Epithelial cell of prostate (primary cell): ENCODE data around the gene SGCD.

Experiments used
- DNase-seq: peaks from one replicate; pipeline ENCODE4 v3.0.0-alpha.2; 2011; ENCODE audit warnings: low read depth, low spot score
- H3K27ac ChIP-seq: fragments of 450-650 bp; 2 replicates; pipeline ENCODE4 v1.5.1; 2017; ENCODE audit warnings: mild to moderate bottlenecking

The SGCD gene

GRCh38 chr5:156359476-156359875, 32.5 kb downstream of the SGCD start:
- DNase-seq = no peak
- no peak overlapping the region for H3K27ac ChIP-seq

DNA sequence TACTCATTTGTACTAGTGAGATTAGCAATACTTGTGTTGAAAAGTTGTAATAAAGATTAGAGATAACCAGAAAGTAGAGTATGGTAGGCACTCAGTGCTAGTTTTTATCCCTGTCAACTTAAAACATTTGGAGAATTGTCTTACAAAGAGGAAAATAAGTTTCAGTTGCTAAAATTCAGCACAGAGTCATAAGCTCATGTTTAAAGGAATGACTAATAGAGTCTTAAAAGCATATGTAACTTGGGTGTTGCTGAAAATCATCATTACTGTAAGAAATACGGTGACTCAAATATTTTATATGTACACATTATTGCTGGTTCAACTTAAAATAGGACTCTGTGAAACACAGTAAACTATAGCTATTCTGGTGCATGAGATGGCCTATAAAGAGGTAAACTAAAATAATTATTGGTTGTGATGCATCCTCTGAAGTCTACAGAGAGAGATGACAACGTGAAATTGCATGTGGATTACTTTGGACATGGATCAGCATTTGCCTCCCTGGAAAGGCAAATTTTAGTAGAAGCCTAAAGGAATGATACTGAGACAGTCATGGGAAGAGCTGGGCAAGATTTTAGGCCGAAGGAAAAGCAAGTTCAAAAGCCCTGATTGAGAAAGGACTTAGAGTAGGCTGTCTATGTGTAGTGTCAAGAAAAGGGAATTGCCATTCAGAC, 34.6 kb downstream of the SGCD start:
- DNase-seq = no peak
- no peak overlapping the region for H3K27ac ChIP-seq

DNA sequence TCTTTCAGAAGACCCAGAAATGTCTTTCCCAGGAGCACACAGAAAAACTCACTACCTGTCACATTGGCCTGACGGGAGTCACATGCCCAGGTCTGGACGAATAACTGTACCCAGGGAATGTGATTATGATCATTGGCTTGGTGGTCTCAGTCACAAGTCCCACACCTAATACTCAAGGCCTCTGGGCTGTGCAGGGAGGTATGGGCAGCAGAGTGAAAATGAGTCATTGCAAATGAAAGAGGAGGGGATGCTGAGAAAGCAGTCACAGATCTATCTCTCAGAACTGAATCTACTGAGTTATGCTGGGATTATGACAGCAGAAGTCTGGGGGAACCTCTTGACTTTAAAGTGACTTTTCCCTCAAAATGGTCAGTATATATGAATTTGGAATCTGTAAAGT, 36.9 kb downstream of the SGCD start:
- no peak for DNase-seq
- no peak overlapping the region for H3K27ac ChIP-seq

DNA sequence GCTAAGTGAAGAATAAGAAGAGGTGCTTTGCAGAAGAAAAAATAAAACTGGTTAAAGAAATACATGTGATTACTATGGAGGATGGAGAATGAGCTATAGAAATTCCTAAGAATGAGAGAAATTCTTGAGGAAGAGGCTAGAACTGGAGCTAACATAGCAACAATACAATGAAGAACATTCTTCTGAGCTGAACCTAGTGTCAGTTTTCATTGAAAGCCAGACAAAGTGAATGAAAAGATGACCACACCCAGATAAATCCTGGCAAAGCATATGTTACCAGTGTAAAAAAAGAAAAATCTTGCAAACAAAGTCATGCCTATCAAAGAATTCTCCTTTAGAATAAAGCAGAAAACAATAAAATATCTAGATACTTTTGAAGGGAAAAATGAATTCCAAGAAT, 39.6 kb downstream of the SGCD start:
- H3K27ac ChIP-seq = no peak overlapping the region
- no peak for DNase-seq

DNA sequence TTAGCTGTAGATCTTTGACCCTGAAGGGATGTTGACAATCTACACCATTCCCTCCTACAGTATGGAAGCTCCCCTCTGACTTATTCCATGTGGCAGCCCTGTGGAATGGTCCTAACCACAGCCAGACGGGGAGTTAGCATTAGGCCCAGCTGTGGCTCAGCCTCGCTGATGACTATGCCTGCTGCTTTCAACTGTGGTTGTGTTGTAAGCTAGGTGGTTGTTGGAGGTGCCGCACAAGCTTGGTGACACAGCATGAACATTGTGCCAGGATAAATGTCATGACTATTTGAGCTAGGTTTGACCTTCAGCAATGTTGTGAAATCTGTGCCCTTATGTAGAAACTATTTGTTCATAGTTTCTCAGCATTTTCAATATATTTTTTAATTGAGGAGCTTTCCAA, 40.6 kb downstream of the SGCD start:
- no peak for DNase-seq

GRCh38 chr5:156375895-156376495, 49.0 kb downstream of the SGCD start:
- H3K27ac ChIP-seq = no peak overlapping the region
- no peak for DNase-seq

More for the DNA sequence above, 40.6 kb downstream of the SGCD start:
- no peak overlapping the region for H3K27ac ChIP-seq

DNA sequence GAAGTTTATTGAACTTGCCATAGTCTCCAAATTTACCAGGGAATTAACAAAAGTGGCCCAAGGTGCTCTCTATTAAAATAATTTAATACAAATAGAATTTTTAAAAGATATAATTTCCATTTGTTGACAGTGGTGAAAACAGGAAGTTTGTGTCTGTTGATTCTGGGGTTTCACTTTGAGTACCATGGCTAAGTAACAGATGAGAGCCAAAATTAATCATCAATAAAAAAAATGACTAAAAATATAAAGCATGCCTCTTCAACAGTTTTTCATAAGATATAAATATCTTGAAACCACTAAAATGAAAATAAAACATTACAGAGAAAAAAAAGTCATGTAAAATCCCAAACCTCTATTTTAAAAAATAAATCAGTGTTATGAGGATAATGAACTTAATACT, 49.8 kb downstream of the SGCD start:
- no peak for DNase-seq
- H3K27ac ChIP-seq = no peak overlapping the region

GRCh38 chr5:156378159-156378558, 51.2 kb downstream of the SGCD start:
- no peak for DNase-seq
- no peak overlapping the region for H3K27ac ChIP-seq

- peak overlapping the region; percentile 31 for H3K27ac ChIP-seq
- DNase-seq = no peak
These were observed 52.2 kb downstream of the SGCD start for GRCh38 chr5:156379206-156379605.

DNA sequence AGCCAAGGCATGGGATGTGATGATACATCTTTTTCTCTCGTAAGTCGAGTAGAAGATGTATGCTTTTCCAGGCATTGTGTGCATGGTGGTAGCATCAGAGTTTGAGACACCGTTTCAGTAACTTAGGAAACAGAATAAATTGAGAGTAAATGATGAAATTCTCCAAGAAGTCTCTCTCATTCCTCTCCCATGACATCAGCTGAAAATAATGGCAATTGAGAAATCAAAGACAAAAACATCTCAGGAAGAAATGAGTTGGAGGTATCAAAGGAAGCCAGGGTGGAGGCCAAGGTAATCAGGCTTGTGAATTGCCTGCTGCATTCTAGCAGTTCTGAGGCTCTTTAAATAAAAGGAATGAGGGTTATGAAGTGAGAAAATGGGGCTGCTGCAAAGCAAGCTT, 53.9 kb downstream of the SGCD start:
- no peak for DNase-seq
- H3K27ac ChIP-seq = no peak overlapping the region

GRCh38 chr5:156383510-156384265, 56.7 kb downstream of the SGCD start:
- no peak overlapping the region for H3K27ac ChIP-seq
- DNase-seq = no peak

DNA sequence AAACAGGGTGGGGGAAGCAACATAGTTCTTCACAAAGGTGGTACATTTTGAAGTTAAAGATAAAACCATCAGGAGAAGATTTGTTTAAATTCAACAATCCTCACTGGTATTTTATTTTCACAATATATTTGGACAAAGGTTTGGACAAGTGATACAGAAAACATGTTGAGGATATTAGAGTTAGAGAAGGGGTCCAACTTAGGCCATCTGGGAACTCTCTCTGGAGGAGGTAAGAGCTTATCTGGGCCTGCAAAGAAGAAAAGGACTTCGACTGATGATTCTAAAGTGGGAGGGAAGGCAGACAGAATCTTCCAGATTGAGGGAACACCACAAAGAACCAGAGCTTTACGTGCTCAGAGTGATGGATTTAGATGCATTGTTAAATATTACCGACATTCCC, 58.5 kb downstream of the SGCD start:
- H3K27ac ChIP-seq = no peak overlapping the region
- no peak for DNase-seq

DNA sequence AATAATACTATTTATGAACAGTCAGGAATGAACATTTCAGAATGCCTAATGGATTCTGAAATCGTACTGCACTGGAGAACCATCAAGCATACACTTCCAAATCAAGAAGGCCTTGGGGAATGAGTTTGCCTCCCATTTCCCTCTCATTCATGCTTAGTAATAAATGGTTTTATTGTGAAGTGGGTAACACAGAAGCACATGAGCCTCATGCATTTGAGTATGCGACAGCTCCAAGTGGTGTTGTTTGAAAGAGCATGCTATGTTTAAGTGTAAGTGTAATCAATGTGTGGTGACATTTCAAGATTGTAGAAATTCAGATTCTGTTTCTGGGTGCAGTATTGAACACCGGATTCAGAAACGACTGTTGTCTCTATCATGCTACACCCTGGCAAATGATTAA, 60.0 kb downstream of the SGCD start:
- no peak for DNase-seq
- H3K27ac ChIP-seq = no peak overlapping the region

DNA sequence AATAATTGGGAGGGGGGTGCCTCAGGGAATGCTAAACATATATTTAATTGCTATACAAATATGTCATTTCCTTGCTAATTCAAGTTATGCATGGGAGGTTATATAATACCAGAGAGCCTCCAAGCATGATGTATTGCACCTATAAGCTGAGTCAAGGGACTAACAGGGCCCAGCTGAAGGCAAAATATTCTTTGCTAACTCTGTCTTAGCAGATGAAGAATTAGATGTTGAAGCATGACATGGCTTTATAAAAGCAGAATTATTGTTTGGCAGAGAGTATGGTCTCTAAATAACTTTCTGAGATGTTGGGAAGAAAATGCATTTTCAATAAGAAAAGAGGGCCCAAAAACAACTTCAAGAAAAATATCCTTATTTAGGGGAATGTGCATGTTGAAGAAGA, 60.4 kb downstream of the SGCD start:
- no peak for DNase-seq
- no peak overlapping the region for H3K27ac ChIP-seq

GRCh38 chr5:156388233-156388632, 61.3 kb downstream of the SGCD start:
- no peak for DNase-seq
- H3K27ac ChIP-seq = no peak overlapping the region

DNA sequence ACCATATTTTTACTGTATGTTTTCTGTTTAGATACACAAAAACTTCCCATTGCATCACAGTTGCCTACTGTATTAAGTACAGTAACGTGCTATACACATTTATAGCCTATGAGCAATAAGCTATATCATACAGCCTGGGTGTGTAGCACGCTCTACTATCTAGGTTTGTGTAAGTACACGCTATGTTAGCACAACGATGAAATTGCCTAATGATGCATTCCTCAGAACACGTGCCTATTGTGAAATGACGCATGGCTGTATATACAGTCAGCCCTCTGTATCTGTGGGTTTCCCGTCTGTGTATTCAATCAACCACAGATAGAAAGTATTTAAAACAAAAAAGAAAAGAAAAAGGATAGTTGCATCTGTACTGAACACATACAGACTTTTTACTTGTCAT, 64.2 kb downstream of the SGCD start:
- DNase-seq = peak; percentile 68
- H3K27ac ChIP-seq = no peak overlapping the region

DNA sequence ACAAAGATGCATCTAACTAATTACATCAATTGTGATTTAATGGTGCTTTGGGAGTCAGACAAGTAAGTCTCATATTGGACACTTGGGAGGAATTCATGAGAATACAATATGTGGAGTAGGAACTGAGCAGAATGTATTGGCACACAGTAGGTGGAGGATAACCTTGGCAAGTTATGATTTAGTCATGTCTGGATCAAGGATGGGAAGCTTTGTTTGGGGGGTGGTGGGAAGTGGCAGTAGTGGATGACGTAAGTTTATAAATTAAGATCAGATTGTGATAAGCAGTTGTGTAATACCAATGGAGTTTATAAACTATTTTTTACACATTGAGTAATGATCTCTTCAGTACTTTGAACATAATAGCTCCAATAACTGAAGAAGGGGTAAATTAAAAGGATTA, 67.0 kb downstream of the SGCD start:
- DNase-seq = no peak
- H3K27ac ChIP-seq = no peak overlapping the region

DNA sequence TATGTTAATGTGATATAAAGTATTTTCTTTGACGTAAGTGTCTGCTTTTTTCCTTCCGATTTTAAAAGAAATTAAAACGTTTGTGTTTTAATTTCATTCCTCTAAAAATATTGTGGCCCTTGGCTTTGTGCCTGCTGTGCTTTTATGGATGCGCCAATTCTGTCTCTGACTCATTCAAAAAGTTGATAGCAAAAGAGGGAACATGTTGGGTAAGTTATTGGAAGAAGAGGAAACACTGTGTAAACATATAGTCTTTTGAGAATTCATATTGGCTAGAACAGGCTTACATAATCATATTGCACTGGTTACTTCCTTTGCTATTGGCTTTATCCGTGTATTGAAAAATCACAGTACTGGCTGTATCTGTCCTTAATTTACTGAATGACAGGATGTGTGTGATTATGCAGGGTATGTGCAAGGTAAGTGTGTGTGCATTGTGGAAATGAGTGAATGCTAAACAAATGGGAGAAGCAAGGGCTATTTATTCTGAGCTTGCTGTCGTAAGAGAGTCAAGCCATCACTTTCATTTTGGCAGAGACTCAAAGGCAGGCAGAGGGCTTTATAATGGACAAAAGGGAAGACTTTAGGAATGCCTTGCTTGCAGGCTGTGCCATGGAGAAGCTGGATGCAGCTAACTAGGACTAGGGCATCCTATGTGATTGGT, 67.8 kb downstream of the SGCD start:
- no peak overlapping the region for H3K27ac ChIP-seq
- DNase-seq = no peak

DNA sequence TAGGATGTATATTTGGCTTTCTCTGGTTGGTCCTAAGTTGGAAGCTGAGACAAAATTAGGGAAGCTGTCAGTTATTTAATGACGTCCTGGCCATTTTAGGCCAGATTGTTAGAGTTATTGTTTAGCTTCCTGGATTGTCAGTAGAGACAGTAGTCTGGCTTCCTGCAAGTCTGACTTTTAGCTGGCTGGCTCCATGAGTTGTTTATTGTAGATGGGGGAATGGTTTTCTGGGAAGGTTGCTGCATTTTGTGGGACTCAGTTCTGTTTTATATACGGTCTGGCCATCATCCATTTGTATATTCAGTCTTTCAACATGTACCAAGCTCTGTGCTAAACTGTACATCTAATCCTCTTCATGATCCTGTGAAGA, 68.3 kb downstream of the SGCD start:
- no peak overlapping the region for H3K27ac ChIP-seq
- no peak for DNase-seq

DNA sequence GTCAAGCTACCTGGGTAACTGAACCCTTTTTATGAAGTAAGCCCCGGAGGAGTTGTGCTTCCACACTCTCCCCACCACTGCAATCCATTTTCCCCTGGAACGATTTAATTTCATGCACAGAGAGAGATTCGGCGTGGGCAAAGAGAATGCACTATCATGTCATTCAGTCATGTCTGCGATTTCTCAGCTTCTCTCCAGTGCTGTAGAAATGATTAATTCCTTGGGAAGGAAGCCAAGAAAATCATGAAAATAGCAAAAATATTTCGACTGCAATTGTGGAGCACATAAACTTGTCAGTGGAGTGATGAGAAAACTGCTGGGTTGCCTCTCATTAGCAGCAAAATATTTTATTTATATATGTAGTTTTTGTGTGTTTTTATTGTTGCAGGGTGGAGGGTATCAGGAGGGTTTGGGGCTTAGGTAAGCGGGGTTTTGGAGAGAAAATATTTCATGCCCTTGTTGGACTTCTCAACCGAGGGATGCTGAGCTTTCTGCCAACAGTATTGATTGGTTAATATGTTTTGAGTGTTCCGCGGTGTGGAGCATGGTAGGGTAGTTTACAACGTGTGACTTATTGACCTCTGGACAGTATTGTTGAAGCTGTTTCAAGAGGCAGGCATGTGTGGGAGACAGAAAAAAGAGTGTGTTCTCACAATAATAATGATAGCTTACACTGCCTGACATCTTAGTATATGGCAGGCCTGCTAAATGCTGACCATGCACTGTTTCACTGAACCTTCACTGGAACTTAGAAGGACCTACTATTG, 69.3 kb downstream of the SGCD start:
- H3K27ac ChIP-seq = no peak overlapping the region
- DNase-seq = no peak

- no peak overlapping the region for H3K27ac ChIP-seq
- no peak for DNase-seq
These were observed 69.8 kb downstream of the SGCD start for GRCh38 chr5:156396830-156397081.
